ENCODE measurements around the gene GARNL3. TPM values are rescaled to one million over a fixed set of nuclear protein-coding genes. Genes with fewer than 3 reads are reported as not detected.

Gene GARNL3
- total RNA-seq, 4 donors from 2014 or later = 4.7 to 29.3 (median 11.3) TPM

DNA sequence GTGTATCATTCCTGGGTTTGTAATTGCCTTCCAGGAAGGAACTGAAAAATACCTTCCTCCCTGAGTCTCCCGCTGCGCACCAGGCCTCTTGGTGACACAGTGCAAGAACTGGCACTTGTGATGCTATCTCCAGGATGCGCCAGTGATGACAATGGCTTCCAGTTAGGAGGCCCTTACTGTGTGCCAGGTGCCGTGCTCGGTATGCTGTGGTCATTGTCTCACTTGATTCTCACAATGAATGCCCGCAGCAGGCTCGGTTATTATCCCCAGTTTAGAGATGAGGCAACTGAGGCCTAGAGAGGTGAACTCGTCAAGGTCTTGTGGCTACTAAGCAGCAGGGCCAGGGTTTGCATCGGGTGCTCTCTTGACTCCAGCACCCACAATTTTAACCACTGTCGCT lies 100.9 kb downstream of the GARNL3 start:
- 88 to 100% methylated on average over 5 of the region's 10 CpGs for WGBS, 2 donors (ENCODE audit: low coverage in 1 of 2)
- Histone ChIP-seq H3K4me3 (no peak overlapping the region), H3K9me3 (no peaks in the 10 kb centered on the region), H3K4me1 (peaks cover 0 to 8% (median 0%) of the 10 kb centered on the region in 3 donors), H3K27ac (no peak overlapping the region), H3K27me3 (no peaks in the 10 kb centered on the region), H3K36me3 (peaks cover 0 to 53% of the 10 kb centered on the region in 2 donors)
- no peak for ATAC-seq
- TF ChIP-seq POLR2A (IDR thresholded peaks at IDR 0.05) (no peak), EP300 (IDR thresholded peaks at IDR 0.05) (no peak), POLR2AphosphoS5 (IDR thresholded peaks at IDR 0.05) (no peak)
- TF ChIP-seq, protein P1, sequence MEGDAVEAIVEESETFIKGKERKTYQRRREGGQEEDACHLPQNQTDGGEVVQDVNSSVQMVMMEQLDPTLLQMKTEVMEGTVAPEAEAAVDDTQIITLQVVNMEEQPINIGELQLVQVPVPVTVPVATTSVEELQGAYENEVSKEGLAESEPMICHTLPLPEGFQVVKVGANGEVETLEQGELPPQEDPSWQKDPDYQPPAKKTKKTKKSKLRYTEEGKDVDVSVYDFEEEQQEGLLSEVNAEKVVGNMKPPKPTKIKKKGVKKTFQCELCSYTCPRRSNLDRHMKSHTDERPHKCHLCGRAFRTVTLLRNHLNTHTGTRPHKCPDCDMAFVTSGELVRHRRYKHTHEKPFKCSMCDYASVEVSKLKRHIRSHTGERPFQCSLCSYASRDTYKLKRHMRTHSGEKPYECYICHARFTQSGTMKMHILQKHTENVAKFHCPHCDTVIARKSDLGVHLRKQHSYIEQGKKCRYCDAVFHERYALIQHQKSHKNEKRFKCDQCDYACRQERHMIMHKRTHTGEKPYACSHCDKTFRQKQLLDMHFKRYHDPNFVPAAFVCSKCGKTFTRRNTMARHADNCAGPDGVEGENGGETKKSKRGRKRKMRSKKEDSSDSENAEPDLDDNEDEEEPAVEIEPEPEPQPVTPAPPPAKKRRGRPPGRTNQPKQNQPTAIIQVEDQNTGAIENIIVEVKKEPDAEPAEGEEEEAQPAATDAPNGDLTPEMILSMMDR (IDR thresholded peaks at IDR 0.05) = no peak

- H3K27me3 ChIP-seq = no peaks in the 10 kb centered on the region
- no peaks in the 10 kb centered on the region for H3K4me1 ChIP-seq
- peaks cover 0 to 59% of the 10 kb centered on the region in 2 donors for H3K36me3 ChIP-seq
- no peak for ATAC-seq
- no peak overlapping the region for H3K27ac ChIP-seq
- H3K9me3 ChIP-seq = no peaks in the 10 kb centered on the region
- H3K4me3 ChIP-seq = no peak overlapping the region
- 75 to 84% methylated on average over 5 to 6 of the region's 7 CpGs for WGBS, 2 donors (ENCODE audit: low coverage in 1 of 2)
- TF ChIP-seq EP300 (IDR thresholded peaks at IDR 0.05) = no peak
- no peak for TF ChIP-seq POLR2AphosphoS5 (IDR thresholded peaks at IDR 0.05)
- no peak for TF ChIP-seq POLR2A (IDR thresholded peaks at IDR 0.05)
- TF ChIP-seq, protein P1 (IDR thresholded peaks at IDR 0.05) = no peak
Observed at GRCh38 chr9:127366594-127366993, 102.0 kb downstream of the GARNL3 start.

DNA sequence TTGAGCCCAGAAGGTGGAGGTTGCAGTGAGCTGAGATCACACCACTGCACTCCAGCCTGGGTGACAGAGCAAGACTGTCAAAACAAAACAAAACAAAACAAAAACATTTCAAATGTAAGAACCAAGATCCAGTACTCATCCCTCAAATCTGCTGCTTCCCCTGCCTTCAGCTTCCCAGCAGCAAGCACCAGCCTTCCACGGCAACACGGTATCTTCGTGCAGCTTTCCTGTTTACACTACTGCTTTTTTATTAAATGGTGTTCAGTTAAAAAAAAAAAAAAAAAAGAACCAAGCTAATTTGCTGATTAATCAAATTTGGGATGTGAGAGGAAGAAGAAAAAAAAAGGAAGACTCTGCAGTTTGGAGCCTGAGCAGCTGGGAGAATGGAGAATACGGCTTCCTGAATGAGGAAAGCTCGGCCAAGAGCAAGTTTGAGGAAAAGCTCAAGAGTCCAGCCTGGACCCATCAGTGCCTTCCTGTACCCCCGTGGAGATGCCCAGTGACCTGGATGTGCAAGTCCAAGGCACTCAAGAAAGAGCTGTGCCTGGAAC lies 104.4 kb downstream of the GARNL3 start:
- Histone ChIP-seq H3K36me3 (peaks cover 0 to 48% of the 10 kb centered on the region in 2 donors), H3K27ac (no peak overlapping the region), H3K4me3 (no peak overlapping the region), H3K4me1 (no peaks in the 10 kb centered on the region), H3K27me3 (no peaks in the 10 kb centered on the region), H3K9me3 (no peaks in the 10 kb centered on the region)
- TF ChIP-seq, protein P1 (IDR thresholded peaks at IDR 0.05) = no peak
- no peak for TF ChIP-seq POLR2A (IDR thresholded peaks at IDR 0.05)
- no peak for TF ChIP-seq EP300 (IDR thresholded peaks at IDR 0.05)
- TF ChIP-seq POLR2AphosphoS5 (IDR thresholded peaks at IDR 0.05) = no peak
- no peak for ATAC-seq
- WGBS, 2 donors (ENCODE audit: low coverage in 1 of 2) = 66 to 100% methylated on average over 3 to 6 of the region's 6 CpGs

- 83 to 92% methylated on average over 2 to 7 of the region's 8 CpGs for WGBS, 2 donors (ENCODE audit: low coverage in 1 of 2)
- Histone ChIP-seq H3K27ac (no peak overlapping the region), H3K4me1 (no peaks in the 10 kb centered on the region), H3K27me3 (no peaks in the 10 kb centered on the region), H3K36me3 (peaks cover 0 to 44% of the 10 kb centered on the region in 2 donors), H3K4me3 (no peak overlapping the region), H3K9me3 (no peaks in the 10 kb centered on the region)
- no peak for TF ChIP-seq POLR2AphosphoS5 (IDR thresholded peaks at IDR 0.05)
- no peak for TF ChIP-seq EP300 (IDR thresholded peaks at IDR 0.05)
- TF ChIP-seq POLR2A (IDR thresholded peaks at IDR 0.05) = no peak
- TF ChIP-seq, protein P1 (IDR thresholded peaks at IDR 0.05) = no peak
- ATAC-seq = no peak
Observed at GRCh38 chr9:127369428-127369827, 104.9 kb downstream of the GARNL3 start.

DNA sequence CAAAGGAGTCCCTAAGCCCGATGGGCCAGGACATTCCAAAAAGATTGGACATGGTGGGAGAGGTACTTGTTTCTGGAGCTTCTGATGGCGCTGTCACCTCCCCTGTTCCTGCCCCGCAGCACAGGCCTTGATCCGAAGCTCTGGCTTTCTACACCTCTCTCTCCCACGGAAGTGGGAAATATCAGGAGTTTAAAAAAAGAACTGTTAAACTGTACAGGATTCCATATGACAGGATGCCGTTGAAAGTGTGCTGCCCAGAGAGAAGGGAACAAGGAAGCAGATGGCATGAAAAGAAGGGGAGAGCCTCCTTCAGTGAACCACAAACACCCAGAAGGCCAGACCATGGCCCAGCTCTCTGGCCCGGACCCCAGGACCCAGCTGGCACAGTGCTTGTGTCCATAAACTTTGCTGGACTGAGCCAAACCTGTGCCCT lies 105.6 kb downstream of the GARNL3 start:
- Histone ChIP-seq H3K36me3 (peaks cover 0 to 37% of the 10 kb centered on the region in 2 donors), H3K4me1 (no peaks in the 10 kb centered on the region), H3K9me3 (no peaks in the 10 kb centered on the region), H3K27me3 (no peaks in the 10 kb centered on the region), H3K27ac (no peak overlapping the region), H3K4me3 (no peak overlapping the region)
- WGBS, 2 donors (ENCODE audit: low coverage in 1 of 2) = 65 to 70% methylated on average over 6 of the region's 7 CpGs
- ATAC-seq = no peak
- no peak for TF ChIP-seq POLR2AphosphoS5 (IDR thresholded peaks at IDR 0.05)
- TF ChIP-seq, protein P1 (IDR thresholded peaks at IDR 0.05) = no peak
- no peak for TF ChIP-seq EP300 (IDR thresholded peaks at IDR 0.05)
- no peak for TF ChIP-seq POLR2A (IDR thresholded peaks at IDR 0.05)

Measured in gastroesophageal sphincter (tissue), 4 donors.